K562 (cell line): ENCODE results near the gene ZNF581. TPM values are rescaled to one million over a fixed set of nuclear protein-coding genes. Genes with fewer than 3 reads are reported as not detected.
A peak's percentile ranks its signal among the peaks of the same experiment; 100 is the strongest.

ENCODE experiments used
- ATAC-seq: fragments of 200-7000 bp; cut with Tn5 transposase; 3 replicates; pipeline ENCODE4 v1.9.1; 2020; ENCODE audit warnings: moderate library complexity
- BruUV-seq: library from RNA; stranded (reverse); fragments of 400-500 nt; replicated peaks from 2 replicates; lab custom pipeline; 2021; lab: Mats Ljungman, UMichigan
- CTCF ChIA-PET: fragments of 300-600 bp; formaldehyde crosslinking; extraction: SDS; loops from one replicate; lab custom pipeline; 2021; ENCODE audit warnings: low intra/inter-chr PET ratio; lab: Yijun Ruan, JAX
- POLR2A ChIA-PET: fragments of 300-600, 350-650 bp; sonication (Branson Sonifier 250); formaldehyde crosslinking; extraction: SDS; loops from one replicate; lab custom pipeline; 2021; ENCODE audit warnings: antibody characterized with exemption, inconsistent platforms; lab: Yijun Ruan, JAX
- DNase-seq, 4 experiments: peaks; one replicate each; pipeline versions ENCODE4 v3.0.0 to v3.0.0-alpha.2; 2011 to 2018; ENCODE audit warnings: low spot score in 3 of 4, mixed read lengths in 3 of 4; ENCODE audit errors: extremely low read depth in 1 of 4
- FAIRE-seq: peaks from 2 replicates; lab custom pipeline; 2011; peaks lifted over from hg19 to GRCh38; lab: Jason Lieb, UNC
- H2AFZ ChIP-seq: 2 replicates; pipeline ENCODE4 v1.6.0; 2011; ENCODE audit warnings: low read depth, low read length, control low read depth, inconsistent platforms
- H3K27ac ChIP-seq: fragments of 200-600 bp; 3 replicates; pipeline ENCODE4 v1.8.0; 2011; ENCODE audit warnings: low read depth, mild to moderate bottlenecking, control low read depth, inconsistent platforms, low read length, moderate library complexity, mixed read lengths; ENCODE audit errors: extremely low read depth
- H3K27me3 ChIP-seq, 2 experiments: fragments of 300-600 bp in 1 of 2; 2 replicates in 1 of 2; 3 replicates in 1 of 2; pipeline versions ENCODE4 v1.6.0 to v1.8.0; 2011; ENCODE audit warnings: inconsistent platforms in 2 of 2, low read length in 2 of 2, mild to moderate bottlenecking in 1 of 2, mixed read lengths in 1 of 2, moderate library complexity in 1 of 2; ENCODE audit not compliant: control insufficient read depth in 2 of 2, insufficient read depth in 2 of 2
- H3K36me3 ChIP-seq: fragments of 300-600 bp; 3 replicates; pipeline ENCODE4 v1.8.0; 2011; ENCODE audit warnings: mild to moderate bottlenecking, low read length, inconsistent platforms; ENCODE audit not compliant: control insufficient read depth, insufficient read depth
- H3K4me1 ChIP-seq, 2 experiments: fragments of 200-600 bp in 1 of 2; replicated peaks in 1 of 2; 2 replicates in 1 of 2; 3 replicates in 1 of 2; pipeline versions ENCODE4 v1.5.1 to v1.8.0; 2011; ENCODE audit warnings: inconsistent platforms in 2 of 2, low read length in 2 of 2, mild to moderate bottlenecking in 1 of 2, mixed read lengths in 1 of 2, moderate library complexity in 1 of 2; ENCODE audit not compliant: control insufficient read depth in 2 of 2, insufficient read depth in 2 of 2
- H3K4me2 ChIP-seq: 2 replicates; pipeline ENCODE4 v1.6.1; 2011; ENCODE audit warnings: low read length, control low read depth, inconsistent platforms, mixed read lengths; ENCODE audit not compliant: insufficient read depth
- H3K4me3 ChIP-seq: fragments of 200-600 bp; sonication (generic), shearing (Covaris generic); 2 replicates; pipeline ENCODE4 v1.5.1; 2016; ENCODE audit warnings: control low read depth, inconsistent platforms
- H3K79me2 ChIP-seq: fragments of 200-600 bp; 3 replicates; pipeline ENCODE4 v1.8.0; 2011; ENCODE audit warnings: low read length, inconsistent platforms; ENCODE audit not compliant: control insufficient read depth, insufficient read depth
- H3K9ac ChIP-seq, 2 experiments: 2 replicates each; pipeline versions ENCODE4 v1.6.0 to v1.6.1; 2011; ENCODE audit warnings: low read depth in 2 of 2, low read length in 2 of 2, control low read depth in 1 of 2, inconsistent platforms in 1 of 2, mild to moderate bottlenecking in 1 of 2, mixed read lengths in 1 of 2; ENCODE audit not compliant: insufficient read depth in 1 of 2
- H3K9me1 ChIP-seq: one replicate; pipeline ENCODE4 v1.6.0; 2011; ENCODE audit warnings: inconsistent platforms, mild to moderate bottlenecking, low read length, moderate library complexity; ENCODE audit not compliant: control insufficient read depth, insufficient read depth
- H3K9me3 ChIP-seq: replicated peaks from 2 replicates; pipeline ENCODE4 v1.5.1; 2011; ENCODE audit warnings: low read depth, low read length, inconsistent platforms; ENCODE audit not compliant: control insufficient read depth, insufficient read depth
- H4K20me1 ChIP-seq: replicated peaks from 2 replicates; pipeline ENCODE4 v1.6.1; 2011; ENCODE audit warnings: low read length, inconsistent platforms, mixed read lengths; ENCODE audit not compliant: control insufficient read depth, insufficient read depth
- CBX1 ChIP-seq: sonication (generic); IDR thresholded peaks from 2 replicates; pipeline ENCODE4 v1.6.1; 2016; ENCODE audit warnings: antibody characterized with exemption, low read depth, mild to moderate bottlenecking
- ILK ChIP-seq: fragments of 450-650 bp; IDR thresholded peaks from 2 replicates; pipeline ENCODE4 v1.6.1; 2016; ENCODE audit warnings: missing genetic modification characterization, low read depth, mild to moderate bottlenecking, missing compliant biosample characterization, moderate library complexity, borderline replicate concordance
- PHB2 ChIP-seq: fragments of 450-650 bp; IDR thresholded peaks from 2 replicates; pipeline ENCODE4 v1.6.1; 2017; ENCODE audit warnings: low read depth
- RBM14 ChIP-seq: fragments of 200-400 bp; formaldehyde crosslinking; IDR thresholded peaks from 2 replicates; pipeline ENCODE4 v1.6.1; 2018; ENCODE audit warnings: low read depth, mild to moderate bottlenecking, low read length, moderate library complexity, borderline replicate concordance; ENCODE audit not compliant: insufficient read depth
- WGBS: fragments of 100-300 bp; shearing (Covaris generic); methylation state at CpG from one replicate; pipeline ENCODE4 v1.1.6; 2016; ENCODE audit warnings: low coverage, mixed read lengths; ENCODE audit not compliant: insufficient coverage; ENCODE audit errors: missing lambda C conversion rate; 5-methylcytosine and 5-hydroxymethylcytosine counted together
- in situ Hi-C: fragments of 300-500 bp; cut with MboI; formaldehyde crosslinking; loops from 4 replicates; pipeline ENCODE4 v1.15.0; 2018; ENCODE audit warnings: inconsistent platforms, mixed read lengths
- intact Hi-C: fragments of 100-400 bp; cut with micrococcal nuclease; formaldehyde crosslinking; loops from 2 replicates; pipeline ENCODE4 v1.14.2; 2022
- polyA plus RNA-seq, 8 experiments: library from polyadenylated mRNA; depleted of rRNA in 4 of 8; stranded (reverse) in 5 of 8; unstranded in 3 of 8; fragments of >200 nt; fragmentation: Nextera tagmentation in 2 of 8; fragmentation: Illumina TruSeq in 1 of 8; extraction: Ambion mirVana in 2 of 8; extraction: Trizol in 1 of 8; gene quantifications; 2 replicates each; pipeline versions ENCODE4 v1.2.1 to v1.2.3, GENCODE V29; 2011 to 2014; ENCODE audit warnings: inconsistent platforms in 1 of 8, missing spikeins in 1 of 8
- total RNA-seq, 7 experiments: library from RNA; depleted of rRNA in 6 of 7; stranded (reverse); fragments of >200 nt in 6 of 7; fragmentation: Illumina TruSeq in 2 of 7; extraction: Trizol in 2 of 7; gene quantifications; 2 replicates each; pipeline versions ENCODE4 v1.2.1 to v1.2.3, GENCODE V29; 2011 to 2021; ENCODE audit warnings: low replicate concordance in 1 of 7
- TF ChIP-seq, protein P1 (sequence below), 2 experiments: fragments of 450-650 bp in 1 of 2; sonication (generic) in 1 of 2; formaldehyde crosslinking in 1 of 2; IDR thresholded peaks in 1 of 2; conservative IDR thresholded peaks in 1 of 2; 2 replicates each; pipeline versions ENCODE4 v1.6.1 to v1.8.1; 2016 to 2023; ENCODE audit warnings: mild to moderate bottlenecking in 2 of 2, moderate library complexity in 2 of 2, inconsistent platforms in 1 of 2, missing genetic modification reagents in 1 of 2
- TF ChIP-seq, protein P2 (sequence below): fragments of 450-650 bp; IDR thresholded peaks from 2 replicates; pipeline ENCODE4 v1.7.1; 2018; ENCODE audit warnings: mild to moderate bottlenecking, low read depth; ENCODE audit not compliant: partially characterized antibody
- TF ChIP-seq, protein P3 (sequence below): sonication (generic); formaldehyde crosslinking; IDR thresholded peaks from 2 replicates; pipeline ENCODE4 v1.8.0; 2022; ENCODE audit warnings: mild to moderate bottlenecking, missing genetic modification reagents
- TF ChIP-seq, protein P4 (sequence below): fragments of 250-450 bp; sonication (Bioruptor Pico); IDR thresholded peaks from 2 replicates; pipeline ENCODE4 v1.8.0; 2022; ENCODE audit warnings: inconsistent platforms, mild to moderate bottlenecking, moderate library complexity, borderline replicate concordance

Gene ZNF581
- total and polyA plus RNA-seq, 9 of the 15 experiments (the other 6 are each of a cell fraction or from before 2014, with no cell fraction given) = 2.4 to 39.4 (median 15.4) TPM

DNA sequence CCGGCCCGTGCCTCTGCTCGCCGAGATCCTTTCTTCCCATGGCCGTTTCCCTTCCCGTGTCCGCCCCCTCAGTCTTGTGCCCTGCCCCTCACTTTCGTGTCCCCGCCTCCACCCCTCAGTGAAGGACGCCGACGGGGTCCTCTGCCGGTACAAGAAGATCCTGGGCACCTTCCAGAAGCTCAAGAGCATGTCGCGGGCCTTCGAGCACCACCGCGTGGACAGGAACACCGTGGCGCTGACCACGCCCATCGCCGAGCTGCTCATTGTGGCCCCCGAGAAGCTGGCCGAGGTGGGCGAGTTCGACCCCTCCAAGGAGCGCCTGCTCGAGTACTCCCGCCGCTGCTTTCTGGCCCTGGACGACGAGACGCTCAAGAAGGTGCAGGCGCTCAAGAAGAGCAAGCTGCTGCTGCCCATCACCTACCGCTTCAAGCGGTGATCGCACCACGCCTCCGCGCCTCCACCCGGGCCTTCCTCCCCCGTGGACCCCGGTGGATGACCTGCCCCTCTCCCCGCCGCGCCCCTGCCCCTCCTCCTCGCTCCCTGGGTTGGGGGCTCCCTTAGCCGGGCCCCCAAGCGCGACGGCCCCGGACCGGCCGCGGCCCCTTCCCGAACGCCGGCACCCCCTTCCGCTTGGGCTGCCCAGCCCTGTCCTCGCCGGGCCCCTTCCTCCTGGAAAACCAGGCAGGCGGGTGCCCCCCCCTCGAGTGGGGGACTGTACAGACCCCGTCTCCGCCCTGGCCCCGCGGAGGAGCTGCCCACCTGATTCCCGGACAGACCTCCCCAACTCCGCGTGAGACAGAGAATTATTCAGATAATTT is 9.1 kb downstream of the ZNF581 start:
- in situ Hi-C loops = no loop called here
- intact Hi-C loops = no loop called here
- H3K36me3 ChIP-seq = peaks cover 47% of the 10 kb centered on the region
- TF ChIP-seq, protein P1, sequence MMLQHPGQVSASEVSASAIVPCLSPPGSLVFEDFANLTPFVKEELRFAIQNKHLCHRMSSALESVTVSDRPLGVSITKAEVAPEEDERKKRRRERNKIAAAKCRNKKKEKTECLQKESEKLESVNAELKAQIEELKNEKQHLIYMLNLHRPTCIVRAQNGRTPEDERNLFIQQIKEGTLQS (IDR thresholded peaks at IDR 0.05) = no peak
- TF ChIP-seq, protein P1 (CRISPR knock-in tag; conservative IDR thresholded peaks at IDR 0.05) = no peak
- TF ChIP-seq, protein P2, sequence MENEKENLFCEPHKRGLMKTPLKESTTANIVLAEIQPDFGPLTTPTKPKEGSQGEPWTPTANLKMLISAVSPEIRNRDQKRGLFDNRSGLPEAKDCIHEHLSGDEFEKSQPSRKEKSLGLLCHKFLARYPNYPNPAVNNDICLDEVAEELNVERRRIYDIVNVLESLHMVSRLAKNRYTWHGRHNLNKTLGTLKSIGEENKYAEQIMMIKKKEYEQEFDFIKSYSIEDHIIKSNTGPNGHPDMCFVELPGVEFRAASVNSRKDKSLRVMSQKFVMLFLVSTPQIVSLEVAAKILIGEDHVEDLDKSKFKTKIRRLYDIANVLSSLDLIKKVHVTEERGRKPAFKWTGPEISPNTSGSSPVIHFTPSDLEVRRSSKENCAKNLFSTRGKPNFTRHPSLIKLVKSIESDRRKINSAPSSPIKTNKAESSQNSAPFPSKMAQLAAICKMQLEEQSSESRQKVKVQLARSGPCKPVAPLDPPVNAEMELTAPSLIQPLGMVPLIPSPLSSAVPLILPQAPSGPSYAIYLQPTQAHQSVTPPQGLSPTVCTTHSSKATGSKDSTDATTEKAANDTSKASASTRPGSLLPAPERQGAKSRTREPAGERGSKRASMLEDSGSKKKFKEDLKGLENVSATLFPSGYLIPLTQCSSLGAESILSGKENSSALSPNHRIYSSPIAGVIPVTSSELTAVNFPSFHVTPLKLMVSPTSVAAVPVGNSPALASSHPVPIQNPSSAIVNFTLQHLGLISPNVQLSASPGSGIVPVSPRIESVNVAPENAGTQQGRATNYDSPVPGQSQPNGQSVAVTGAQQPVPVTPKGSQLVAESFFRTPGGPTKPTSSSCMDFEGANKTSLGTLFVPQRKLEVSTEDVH = no peak
- TF ChIP-seq, protein P3, sequence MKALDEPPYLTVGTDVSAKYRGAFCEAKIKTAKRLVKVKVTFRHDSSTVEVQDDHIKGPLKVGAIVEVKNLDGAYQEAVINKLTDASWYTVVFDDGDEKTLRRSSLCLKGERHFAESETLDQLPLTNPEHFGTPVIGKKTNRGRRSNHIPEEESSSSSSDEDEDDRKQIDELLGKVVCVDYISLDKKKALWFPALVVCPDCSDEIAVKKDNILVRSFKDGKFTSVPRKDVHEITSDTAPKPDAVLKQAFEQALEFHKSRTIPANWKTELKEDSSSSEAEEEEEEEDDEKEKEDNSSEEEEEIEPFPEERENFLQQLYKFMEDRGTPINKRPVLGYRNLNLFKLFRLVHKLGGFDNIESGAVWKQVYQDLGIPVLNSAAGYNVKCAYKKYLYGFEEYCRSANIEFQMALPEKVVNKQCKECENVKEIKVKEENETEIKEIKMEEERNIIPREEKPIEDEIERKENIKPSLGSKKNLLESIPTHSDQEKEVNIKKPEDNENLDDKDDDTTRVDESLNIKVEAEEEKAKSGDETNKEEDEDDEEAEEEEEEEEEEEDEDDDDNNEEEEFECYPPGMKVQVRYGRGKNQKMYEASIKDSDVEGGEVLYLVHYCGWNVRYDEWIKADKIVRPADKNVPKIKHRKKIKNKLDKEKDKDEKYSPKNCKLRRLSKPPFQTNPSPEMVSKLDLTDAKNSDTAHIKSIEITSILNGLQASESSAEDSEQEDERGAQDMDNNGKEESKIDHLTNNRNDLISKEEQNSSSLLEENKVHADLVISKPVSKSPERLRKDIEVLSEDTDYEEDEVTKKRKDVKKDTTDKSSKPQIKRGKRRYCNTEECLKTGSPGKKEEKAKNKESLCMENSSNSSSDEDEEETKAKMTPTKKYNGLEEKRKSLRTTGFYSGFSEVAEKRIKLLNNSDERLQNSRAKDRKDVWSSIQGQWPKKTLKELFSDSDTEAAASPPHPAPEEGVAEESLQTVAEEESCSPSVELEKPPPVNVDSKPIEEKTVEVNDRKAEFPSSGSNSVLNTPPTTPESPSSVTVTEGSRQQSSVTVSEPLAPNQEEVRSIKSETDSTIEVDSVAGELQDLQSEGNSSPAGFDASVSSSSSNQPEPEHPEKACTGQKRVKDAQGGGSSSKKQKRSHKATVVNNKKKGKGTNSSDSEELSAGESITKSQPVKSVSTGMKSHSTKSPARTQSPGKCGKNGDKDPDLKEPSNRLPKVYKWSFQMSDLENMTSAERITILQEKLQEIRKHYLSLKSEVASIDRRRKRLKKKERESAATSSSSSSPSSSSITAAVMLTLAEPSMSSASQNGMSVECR (CRISPR knock-in tag) = 0 out of 2 replicates have a peak, but pooled peaks have one; percentile 20
- TF ChIP-seq ILK (tag) (no peak), PHB2 (no peak), CBX1 (no peak), RBM14 (0 out of 2 replicates have a peak, but pooled peaks have one; percentile 26)
- TF ChIP-seq, protein P4, sequence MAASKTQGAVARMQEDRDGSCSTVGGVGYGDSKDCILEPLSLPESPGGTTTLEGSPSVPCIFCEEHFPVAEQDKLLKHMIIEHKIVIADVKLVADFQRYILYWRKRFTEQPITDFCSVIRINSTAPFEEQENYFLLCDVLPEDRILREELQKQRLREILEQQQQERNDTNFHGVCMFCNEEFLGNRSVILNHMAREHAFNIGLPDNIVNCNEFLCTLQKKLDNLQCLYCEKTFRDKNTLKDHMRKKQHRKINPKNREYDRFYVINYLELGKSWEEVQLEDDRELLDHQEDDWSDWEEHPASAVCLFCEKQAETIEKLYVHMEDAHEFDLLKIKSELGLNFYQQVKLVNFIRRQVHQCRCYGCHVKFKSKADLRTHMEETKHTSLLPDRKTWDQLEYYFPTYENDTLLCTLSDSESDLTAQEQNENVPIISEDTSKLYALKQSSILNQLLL (CRISPR knock-in tag) = 0 out of 2 replicates have a peak, but pooled peaks have one; percentile 48

More for the DNA sequence above, 9.1 kb downstream of the ZNF581 start:
- Histone ChIP-seq H3K27me3 (no peaks in the 10 kb centered on the region), H3K4me2 (no peak overlapping the region), H3K9ac (peak overlapping the region in 1 of 2 experiments; percentile 99; a peak in 2 of 4 replicates), H3K4me3 (no peak overlapping the region), H3K4me1 (peaks cover 18 to 70% of the 10 kb centered on the region in 2 experiments; a peak in 4 of 5 replicates), H4K20me1 (peaks cover 17% of the 10 kb centered on the region), H3K79me2 (peaks cover 49% of the 10 kb centered on the region), H2AFZ (no peak overlapping the region), H3K9me1 (no peaks in the 10 kb centered on the region), H3K27ac (peak overlapping the region; percentile 100; the same call in 1 of the 3 replicates), H3K9me3 (no peaks in the 10 kb centered on the region)
- FAIRE-seq (no peak), DNase-seq (no peak), ATAC-seq (no peak)
- ChIA-PET POLR2A (interaction anchor here (0.7 kb wide), 1 partner anchor 20 kb away, joined by 3 read pairs; no protein-coding TSS in a partner anchor), CTCF (interaction anchor here (0.6 to 2.8 kb wide), 3 partner anchors 20 to 445 kb away, joined by 3 to 27 read pairs (median 12); no protein-coding TSS in a partner anchor)
- no TSS peak for BruUV-seq
- WGBS = 96% methylated on average over 9 of the region's 71 CpGs
